HG02852 (cell line): ENCODE measurements around the gene CLCN1.

Source experiments
- ATAC-seq: cut with Tn5 transposase; IDR thresholded peaks from one replicate; pipeline ENCODE4 v1.9.1; 2021; ENCODE audit warnings: mild to moderate bottlenecking, moderate library complexity; ENCODE audit not compliant: unreplicated experiment

CLCN1 gene

GRCh38 chr7:143395187-143396149, 79.6 kb downstream of the CLCN1 start:
- ATAC-seq, result no peak

DNA sequence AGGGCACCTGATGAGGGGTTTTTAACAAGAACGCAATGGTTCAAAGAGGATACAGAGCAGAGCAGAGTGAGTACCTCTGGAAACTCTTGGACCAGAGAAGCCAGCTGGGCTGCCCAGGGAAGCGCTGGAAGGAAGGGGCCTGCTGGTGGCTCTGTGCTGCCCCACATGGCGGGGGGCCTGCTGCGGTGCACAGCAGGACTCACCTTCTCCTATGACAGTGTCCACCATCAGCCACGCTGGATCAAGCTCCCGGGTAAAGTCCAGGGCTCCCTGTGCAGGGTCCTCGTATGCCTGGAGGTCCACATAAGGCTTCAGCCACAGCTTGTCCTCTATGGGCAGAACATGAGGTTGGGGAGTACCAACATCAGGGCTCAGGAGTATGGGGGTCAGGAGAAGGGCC, 80.3 kb downstream of the CLCN1 start:
- no peak for ATAC-seq

DNA sequence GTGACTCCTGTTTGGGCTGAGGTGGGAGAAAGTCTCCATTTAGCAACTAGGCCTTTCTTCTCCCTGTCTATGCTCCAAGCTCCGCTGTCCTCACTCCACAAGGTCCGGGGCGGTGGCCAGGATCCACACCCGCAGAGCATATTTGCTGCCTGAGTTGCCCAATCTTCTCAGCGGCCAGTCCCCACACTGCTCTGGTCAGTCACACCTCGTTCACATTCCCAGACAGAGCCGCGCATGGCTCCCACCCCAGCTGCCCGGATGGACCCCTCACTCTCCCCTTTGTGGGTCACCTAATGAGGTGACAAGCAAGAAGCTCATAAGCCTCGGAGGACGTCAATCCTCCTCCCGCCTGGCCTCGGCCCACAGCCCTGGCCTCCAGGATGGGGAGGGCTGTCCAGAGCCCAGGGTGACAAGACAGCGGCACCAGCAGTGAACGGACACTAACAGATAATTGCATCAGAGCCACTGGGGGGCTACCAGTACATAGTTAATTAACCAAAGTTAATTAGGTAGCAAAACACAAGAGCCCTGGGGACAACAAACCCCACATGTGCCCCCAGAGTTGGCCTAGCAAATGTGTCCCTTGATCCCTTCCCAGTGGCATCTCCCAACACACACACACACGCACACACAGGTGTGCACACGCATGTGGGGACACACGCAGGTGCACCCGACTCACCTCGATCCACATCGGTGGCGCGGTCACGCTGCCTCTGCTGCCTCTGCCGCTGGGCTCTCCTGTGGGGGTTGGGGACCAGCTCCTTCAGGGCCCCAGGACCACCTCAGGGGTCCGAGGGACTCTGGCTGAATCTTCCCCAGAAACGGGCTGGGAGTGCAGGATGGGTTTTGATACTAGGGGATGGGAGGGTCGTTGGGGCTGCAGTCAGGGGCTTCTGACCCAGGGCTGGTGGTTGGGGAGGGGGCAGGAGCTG, 81.0 kb downstream of the CLCN1 start:
- ATAC-seq, result no peak

DNA sequence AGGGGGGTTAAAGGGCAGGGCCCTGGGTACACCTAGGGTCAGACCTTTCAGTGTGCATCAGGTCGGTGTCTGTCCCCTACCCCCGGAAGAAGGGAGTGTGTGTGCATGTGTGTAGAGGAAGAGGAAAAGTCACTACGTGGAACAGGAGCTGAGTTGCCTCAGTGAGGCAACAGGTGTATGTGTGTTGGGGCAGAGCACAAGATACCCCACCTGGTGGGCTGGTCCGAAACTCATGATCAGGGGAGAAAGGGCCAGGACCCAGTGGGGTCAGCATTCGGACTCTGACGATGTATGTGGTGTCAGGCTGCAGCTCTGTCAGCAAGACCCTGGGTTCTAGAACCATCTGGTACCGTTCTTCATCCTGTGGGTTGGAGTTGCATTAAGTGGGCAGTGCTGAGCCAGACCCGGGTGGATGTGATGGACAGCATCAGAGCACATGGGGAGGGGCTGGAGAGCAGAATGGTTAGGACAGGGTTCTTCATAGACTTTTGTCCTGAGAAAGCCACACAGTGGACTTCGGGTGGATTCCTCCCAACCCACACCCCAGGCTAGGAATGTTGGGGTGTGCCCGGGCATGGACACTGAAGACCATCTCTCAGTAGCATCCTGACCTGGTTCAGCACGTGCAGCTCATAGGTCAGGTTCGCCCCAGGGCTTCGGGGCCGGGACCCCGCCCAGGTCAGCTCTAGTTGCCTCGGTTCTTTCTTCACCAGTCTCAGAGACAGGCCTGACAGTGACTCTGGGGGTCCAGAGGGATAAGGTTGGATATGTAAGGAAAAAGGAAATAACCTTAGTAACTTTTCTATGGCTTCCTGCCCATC, 82.0 kb downstream of the CLCN1 start:
- no peak for ATAC-seq

DNA sequence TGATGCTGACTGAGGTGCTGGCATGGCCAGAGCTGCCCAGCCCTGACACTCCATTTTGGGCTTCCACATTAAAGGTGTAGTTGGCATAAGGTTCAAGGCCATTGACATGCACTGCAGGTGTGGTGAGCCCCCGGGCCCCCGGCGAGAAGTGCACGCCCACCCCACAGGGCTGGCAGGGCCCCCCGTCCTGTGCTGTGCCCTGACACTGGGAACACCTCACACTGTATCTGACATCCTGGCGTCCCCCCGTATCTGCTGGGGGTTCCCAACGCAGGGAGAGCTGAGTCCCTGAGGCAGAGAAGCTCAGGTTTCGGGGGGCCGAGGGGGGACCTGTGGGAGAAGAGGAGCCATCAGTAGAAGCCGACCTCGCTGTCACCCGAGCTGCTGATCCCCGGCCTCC, 82.7 kb downstream of the CLCN1 start:
- ATAC-seq, result no peak

DNA sequence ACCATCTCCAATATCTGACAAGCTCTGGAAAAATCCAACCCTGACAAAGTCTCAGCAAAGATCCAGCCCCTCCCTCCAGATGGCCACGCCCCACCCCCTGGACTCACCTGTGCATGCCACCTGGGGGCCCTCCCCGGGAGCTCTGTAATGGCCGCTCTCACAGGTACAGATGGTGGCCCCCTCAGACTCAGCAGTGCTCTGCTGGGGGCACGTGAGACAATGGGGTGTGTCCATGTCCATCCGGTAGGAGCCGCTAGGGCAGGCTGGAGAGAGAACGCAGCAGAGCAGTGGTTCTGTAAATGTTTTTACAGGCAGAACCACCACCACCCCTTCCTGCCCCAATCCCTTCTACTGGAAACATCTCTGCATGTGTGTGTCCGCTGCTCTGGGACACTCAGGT, 83.2 kb downstream of the CLCN1 start:
- no peak for ATAC-seq

- ATAC-seq, result no peak
Observed at GRCh38 chr7:143399642-143400041, 83.7 kb downstream of the CLCN1 start.

DNA sequence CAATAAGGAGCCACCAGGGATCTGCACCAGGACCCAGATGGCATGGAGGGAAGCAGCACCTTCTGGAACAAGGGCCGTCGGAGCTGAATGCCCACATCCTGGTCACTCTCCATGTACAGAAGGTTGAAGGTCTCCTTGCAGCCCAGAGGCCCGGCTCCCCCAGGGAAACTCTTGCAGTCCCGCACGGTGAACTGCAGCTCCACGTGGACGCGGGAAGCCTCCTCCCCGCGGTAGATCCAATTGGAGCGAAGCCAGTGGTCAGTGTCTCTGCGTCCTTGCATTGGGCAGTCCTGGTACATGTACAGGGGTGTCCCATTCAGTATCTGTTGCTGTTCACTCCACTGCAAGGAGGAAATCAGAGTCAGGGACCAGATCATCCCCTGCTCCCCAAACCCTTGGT, 85.4 kb downstream of the CLCN1 start:
- no peak for ATAC-seq
